CD4-positive, alpha-beta T cell treated with Interleukin-21 for 1 hour (primary cell): ENCODE measurements around the gene RAB5IF.
A peak's percentile ranks its signal among the peaks of the same experiment; 100 is the strongest.
"Not testable (repeated sequence)": the region's sequence is repeated elsewhere in the genome, so short reads cannot be mapped to it uniquely, and the experiment has no call there.

Experiments
- DNase-seq: peaks from one replicate; pipeline ENCODE4 v3.0.0-alpha.2; 2020

The RAB5IF gene

DNA sequence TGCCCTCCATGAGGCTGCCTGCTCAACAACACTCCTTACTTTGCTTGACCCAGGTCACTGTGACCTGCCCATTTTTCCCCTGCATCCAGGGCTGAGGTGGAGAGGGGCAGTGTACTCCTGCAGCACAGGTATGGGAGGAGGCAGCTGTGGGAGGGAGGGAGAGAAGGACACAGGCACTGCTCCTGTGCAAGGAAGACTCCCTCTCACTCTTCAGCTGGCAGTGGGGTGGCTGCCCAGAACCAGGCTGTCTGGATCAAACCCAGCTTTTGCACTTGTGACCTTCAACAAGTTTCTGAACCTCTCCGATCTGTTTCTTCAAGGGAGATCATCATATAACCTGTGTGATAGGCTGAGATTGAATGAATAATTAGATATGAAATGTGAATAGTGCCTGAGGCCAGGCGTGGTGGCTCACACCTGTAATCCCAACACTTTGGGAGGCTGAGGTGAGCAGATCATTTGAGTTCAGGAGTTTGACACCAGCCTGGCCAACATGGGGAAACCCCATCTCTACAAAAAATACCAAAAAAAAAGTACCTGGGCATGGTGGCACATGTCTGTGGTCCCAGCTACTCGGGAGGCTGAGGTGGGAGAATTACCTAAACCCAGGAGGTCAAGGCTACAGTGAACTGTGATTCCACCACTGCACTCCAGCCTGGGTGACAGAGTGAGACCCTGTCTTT is 18.1 kb upstream of the RAB5IF start:
- no peak for DNase-seq

DNA sequence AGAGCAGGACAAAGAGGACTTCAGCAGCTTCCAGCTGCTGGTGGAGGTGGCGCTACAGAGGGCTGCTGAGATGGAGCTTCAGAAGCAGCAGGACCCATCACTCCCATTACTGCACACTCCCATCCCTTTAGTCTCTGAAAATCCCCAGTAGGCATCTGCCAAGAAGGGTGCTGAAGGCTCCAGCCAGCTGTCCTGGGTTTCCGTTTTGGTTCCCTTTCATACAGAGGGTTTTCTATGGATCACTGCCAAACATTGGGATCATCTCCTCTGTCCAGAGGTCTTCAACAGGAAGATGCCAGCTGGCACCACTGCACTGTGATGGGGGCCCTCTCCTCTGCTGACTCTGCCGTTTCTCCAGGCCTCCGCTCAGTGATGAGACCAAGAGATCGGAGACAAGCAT is 14.3 kb upstream of the RAB5IF start:
- no peak for DNase-seq

DNA sequence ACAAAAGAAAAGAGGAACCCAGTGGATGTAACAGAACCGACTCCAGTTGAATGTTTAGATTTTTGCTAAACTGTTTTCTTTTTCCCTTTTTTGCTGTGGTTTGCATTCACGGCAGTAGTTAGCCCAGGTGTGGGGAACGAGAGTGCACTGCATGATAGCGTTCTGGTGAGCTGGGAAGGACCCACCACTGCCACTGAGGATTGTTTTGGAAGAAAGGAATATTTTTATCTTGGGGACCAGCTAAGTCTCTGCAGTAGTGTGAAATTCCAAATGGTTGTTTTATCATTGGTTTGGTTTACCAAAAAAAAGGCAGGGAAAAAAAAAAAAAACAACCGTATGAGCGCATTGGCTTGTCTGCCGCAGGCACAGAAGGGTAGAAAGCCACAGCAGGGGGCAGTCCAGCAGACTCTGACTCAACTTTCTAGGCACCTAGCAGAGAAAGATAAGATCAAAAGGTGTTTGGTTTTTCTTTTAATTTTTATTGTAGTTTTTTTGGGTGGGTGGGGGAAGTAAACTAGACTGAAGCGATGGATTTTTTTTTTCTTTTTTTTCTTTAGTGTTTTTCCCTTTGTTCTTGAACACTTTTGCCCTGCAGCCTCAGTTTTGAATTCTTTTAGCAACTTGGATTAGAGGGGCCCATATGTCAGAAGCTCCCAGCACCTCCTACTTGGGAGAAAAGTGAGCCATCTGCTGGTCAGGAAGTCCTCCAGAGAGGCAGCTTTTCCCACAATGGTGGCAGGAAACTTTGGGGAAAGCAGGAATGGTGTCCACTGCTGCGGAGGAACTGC is 13.5 kb upstream of the RAB5IF start:
- DNase-seq, result peak; percentile 74

DNA sequence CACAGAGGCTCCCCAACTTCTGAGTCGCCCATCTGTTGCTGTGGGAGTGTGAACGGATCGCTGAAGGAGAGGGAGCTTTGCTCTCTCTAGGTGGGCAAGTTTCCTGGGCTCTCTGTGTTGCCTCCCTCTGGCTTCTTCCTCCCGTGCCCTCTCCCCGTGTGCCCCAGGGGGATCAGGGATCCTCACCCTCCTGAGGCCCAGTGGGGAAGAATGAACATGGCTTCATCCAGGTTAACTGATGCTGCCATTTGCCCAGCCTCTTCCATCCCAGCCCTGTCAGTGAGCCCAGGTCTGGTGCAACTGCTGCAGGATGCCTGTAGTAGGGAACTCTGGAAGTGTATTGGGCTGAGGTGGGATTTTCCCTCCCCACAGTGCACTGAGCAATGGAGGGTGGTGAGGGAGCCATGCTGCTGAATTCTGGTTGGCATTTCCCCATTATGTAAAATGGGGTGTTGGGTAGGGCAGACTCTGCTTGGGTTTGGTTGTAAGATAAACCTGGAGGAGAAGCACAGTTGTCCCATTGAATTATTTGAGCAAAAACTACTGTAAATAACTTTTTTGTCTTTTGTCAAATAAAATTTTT is 12.1 kb upstream of the RAB5IF start:
- DNase-seq, result no peak

DNA sequence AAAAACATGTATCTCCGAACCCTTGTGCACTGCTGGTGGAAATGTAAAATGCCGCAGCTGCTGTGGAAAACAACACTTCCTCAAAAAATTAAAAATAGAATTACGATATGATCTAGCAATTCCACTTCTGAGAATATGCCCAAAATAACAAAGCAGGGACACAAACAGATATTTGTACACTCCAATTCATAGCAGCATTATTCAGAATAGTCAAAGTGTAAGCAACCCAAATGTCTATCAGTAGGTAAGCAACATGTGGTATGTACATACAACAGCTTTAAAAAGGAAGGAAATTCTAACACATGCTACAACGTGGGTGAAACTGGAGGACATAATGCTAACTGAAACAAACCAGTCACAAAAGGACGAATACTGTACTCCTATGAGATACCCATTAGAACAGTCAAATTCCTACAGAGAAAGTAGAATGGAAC is 5.7 kb upstream of the RAB5IF start:
- DNase-seq, result no peak

DNA sequence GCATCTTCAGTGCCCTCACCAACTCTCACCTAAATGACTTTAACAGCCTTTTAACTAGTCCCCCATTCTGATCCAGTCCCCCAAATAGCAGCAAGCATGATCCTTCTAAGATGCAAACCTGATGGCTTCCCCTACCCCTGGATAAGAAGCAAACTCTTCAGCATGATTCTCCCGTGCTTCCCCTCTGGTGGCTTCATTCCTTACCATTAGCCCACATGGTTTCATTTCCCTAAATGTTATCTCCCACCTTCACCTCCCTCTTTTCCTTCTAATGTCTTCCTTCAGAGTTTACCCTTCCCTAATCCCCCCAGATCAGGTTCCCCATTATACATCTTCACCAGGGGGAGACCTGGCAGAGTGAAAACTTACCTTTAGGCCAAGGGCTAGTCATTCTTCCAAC is 4.0 kb upstream of the RAB5IF start:
- no peak for DNase-seq

DNA sequence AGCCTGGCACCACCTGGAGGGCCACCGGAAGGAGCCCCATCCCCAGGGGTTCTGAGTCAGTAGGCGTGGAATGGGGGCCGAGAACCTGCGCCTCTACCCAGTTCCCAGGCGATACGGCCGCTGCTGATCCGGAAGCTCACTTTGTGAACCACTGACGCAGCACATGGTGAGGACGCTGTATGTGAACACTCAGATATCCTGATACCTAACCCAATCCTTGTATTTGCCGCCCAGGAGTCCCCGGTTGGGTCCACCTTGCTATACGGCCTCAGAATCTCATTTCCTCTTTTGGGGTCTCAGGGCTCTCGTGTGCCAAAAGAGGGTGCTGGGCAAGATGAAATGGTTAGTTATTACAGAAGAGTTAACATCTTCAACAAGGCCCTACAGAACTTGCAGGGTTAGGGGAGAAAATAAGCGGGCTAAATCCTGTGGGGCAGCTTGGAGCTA is 604 bp upstream of the RAB5IF start:
- DNase-seq, result peak; percentile 68

DNA sequence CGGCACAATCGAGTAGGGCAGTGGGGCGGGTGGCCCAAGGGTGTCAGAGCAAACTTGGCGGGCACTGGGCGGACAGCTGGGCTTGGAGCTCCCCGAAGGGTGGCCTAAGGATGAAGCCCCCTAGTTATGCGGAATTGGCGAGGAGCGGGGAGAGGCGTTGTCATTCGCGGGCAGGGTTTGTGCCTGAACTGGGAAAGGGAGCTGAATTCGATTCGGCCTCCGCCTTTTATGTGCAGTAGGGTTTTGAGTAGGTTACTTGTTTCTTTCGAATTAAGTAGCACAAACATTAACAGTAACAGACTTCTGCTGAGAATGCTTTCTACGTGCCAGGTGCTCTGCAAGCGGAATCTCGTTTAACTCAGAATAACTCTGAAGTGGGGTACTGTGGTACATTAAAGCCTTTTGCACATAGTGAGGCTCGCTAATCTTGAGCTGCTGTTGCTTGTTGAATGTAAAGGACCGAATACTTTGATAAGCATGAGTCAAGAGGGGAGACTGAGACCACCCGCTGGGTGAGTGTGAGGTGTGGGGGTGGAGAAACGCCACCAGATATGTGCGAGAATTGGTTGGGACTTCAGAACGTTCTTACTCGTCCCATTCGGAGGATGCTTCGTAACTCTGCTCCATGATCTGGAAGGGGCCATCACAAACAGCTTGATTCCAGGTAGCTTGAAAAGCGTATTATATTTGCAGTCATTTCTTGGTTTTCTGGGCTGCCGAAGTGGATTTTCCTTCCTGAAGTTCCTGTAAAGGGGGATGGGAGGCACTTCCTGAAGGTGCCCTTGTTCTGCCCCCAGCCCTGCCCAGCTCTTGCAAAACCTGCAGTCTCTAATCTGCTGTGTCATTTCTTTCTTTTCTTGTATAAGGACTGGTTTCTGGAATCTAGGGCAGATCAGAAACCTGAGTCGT is 833 bp downstream of the RAB5IF start:
- DNase-seq, result no peak

DNA sequence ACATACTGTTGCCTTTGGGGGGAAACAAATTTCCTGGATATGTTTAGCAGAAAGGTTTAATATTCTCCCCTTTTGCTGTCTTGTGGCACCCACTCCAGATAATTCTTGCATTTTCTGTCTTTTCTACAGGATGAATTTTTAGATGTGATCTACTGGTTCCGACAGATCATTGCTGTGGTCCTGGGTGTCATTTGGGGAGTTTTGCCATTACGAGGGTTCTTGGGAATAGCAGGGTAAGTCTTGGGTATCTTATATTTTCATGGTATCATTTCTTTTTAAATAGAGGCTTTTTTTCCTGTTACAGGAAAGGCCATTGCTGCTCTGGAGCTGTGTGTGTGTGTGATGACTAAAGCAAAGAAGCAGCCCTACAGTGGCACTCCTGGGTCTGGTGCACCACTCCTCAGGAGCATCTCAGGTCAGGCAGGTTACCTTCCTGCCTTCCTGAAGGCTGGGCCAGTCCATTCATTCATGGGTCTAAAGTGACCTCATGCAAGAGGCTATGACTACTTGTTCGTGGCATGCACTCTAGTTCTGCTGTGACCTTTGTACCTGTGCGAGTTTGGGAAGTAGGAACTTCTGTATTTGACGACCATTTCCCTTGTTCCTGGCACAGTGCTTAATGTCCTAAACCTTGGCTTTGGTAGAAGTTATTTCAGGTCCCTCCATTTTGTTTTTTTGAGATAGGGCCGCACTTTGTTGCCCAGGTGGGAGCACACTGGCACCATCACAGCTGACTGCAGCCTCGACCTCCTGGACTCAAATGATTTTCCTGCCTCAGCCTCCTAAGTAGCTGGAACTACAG is 2.2 kb downstream of the RAB5IF start:
- DNase-seq, result no peak

DNA sequence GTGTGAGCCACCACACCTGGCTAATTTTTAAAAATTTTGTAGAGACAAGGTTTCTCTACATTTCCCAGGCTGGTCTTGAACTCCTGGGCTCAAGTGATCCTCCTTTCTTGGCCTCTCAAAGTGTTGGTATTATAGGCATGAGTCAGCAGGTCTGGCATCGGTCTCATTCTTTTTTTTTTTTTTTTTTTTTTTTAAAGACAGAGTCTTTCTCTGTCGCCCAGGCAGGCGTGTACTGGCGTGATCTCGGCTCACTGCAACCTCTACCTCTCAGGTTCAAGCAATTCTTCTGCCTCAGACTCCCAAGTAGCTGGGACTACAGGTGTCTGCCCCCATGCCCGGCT is 2.8 kb downstream of the RAB5IF start:
- not testable (repeated sequence) for DNase-seq

DNA sequence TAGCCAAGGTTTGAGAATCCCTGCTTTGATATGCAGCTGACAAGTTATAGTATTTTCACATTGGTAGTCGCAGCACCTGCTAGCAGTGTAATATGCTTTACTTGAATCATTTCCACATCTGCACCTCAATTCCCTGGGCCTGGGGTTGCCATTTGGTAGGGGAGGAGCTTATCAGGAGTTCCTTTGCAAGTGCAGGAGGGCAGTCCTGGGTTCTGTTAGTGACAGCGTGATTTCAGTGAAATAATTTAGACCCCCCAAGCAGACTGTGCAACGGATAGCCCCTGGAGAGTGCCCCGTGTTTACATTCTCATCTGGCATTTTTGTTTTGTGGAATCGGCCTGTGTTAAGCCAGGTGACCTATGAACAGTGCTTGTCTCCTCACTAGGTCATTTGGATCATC is 6.0 kb downstream of the RAB5IF start:
- no peak for DNase-seq

DNA sequence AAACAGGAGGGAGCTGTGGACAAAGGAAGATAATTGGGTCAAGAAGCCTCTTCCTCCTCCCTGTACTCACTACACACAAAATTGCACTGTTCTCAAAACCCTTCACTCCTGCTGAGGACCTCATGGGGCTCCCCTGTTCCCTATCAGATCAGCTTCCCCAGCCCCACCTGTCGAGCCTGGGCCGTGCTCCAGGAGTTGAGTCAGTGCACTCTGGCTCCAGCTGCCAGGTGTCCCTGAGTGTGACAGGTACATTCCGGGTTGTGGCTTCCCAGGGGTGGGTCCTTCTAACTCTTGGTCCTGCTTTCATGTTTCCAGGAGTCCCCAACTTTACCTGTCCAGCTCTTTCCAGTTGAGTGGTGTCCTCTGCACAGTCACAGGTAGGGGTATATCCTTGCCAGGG is 8.4 kb downstream of the RAB5IF start:
- no peak for DNase-seq

DNA sequence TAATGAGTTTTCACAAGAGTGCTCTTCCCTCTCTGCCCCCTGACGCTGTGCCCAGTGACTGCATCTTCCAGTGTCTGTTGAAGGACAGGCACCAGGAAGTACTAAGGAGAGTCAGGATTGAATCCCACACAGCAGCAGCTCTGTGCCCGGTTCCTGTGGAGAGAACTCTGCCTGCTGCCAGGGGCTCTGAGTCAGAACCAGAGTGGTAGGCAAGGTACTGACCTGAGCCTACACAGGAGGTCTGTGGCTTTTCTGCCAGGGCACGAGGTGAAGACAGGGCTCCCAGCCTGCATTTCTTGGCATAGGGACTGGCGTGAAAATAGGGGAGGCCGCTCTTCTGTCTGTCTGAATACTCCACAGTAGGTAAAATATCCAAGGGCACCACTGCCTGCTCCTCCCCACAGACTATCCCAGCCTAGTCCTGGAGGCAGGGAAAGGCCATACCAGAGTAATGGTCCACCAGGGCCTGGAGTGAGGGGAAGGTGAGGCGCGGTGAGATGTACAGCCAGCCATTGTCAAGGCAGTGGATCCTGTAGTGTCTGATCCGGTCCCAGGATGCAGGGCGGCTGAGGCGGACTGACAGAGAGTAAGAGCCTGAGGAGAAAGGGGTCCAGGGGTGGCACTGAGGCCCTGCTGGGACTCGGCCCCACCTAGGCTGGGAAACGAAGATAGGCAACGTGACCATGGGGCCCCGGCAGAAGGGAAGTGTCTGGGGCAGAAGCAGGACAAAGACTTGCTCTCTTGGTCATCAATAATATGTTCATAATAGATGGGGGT is 9.4 kb downstream of the RAB5IF start:
- DNase-seq, result no peak

DNA sequence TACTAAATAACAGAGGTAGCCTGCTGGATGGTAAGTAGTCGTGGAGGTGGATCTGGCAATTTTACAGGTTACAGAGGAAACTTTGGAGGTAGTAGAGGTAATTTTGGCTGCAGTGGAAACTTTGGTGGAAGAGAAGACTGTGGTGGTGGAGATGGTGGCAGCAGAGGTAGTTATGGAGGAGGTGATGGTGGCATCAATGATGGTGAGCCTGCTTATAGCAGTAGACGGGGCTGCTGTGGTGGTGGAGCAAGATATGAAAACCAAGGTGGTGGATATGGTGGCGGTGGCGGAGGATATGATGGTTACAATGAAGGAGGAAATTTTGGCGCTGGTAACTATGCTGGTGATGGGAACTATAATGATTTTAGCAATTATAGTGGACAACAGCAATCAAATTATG is 15.3 kb downstream of the RAB5IF start:
- no peak for DNase-seq

DNA sequence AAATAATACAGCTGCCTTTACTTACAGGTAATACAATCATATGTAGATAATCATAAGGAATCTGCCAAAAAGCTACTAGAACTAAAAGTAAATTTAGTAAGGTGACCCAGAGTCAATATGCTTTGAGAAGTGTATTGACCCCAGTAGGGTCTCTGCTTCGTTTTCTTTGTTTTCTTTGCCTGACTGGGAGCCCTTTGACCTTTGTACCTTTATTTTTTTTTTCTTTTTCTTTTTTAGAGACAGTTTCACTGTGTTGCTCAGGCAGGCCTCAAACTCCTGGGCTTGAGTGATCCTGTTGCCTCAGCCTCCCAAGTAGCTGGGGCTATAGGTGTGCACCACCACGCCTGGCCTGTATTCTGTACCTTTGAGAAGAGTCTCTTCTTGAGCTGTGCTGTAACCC is 17.9 kb downstream of the RAB5IF start:
- no peak for DNase-seq

DNA sequence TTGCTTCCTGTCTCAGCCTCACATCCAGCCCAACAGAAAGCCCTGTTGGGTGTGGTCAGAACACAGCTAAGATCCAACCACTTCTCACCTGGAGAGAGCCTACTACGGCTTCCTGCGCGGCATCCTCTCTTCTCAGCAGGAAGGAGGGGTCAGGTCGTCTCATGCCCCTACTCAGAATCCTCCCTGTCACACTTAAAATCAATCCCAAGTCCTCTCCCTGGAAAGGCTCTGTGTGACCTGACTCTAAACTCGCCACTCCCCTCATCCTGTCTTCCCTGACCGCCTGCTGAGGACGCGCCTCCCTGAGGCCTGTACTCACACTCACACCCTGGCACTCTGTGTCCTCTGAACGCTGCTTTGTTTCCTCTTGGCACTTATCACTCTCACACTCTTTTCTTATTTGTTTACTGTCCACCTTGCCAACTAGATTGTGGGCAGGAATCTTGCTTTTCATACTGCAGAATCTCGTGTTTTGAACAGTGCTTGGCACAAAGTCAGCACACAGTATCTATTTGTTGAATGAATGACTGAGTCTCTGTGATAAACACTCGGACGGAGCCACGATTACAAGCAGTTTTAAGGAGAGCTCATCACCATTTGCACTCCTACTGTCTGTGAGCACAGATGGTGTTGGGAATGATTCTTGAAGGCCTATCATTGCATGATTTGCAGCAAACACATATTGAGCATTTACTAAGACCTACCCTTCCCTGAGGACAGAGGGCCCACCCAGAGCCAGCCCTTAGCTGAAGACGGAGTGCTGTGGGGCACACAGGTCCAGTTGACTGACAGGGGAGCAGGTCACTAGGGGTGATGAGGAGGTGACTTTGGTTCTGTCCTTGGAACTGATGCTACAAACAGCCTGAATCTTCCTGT is 18.7 kb downstream of the RAB5IF start:
- DNase-seq, result no peak

DNA sequence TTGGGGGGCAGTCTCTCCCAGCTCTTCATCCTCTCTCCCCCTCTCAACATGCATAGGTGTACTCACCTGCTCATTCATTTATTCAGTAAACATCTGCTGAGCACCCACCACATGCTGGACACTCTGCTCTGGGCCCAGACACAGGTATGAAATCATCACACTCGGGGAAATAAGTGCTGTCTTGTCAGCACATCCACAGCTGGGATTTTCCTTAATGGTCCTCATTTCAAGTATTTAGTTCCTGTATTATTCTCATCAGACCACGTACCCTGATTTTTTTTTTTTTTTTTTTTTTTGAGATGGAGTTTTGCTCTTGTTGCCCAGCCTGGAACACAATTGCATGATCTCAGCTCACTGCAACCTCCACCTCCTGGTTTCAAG is 19.4 kb downstream of the RAB5IF start:
- no peak for DNase-seq

DNA sequence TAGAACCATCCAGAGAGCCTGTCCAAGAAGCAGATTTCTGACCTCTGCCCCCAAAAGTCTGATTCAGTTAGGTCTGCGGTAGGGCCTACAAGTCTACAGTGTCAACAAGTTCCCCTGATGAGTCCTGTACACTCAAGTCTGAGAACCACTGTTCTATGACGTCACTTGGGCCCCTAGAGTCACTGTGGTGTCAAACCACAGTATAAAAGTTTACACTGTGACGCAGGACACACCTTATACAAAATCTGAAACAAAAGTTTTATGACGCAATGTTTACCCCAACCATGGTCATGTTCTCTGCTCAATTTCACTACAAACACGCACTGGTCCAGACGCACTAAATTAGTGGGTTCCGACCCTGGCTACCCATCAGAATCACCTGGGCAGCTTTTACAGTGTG is 22.5 kb downstream of the RAB5IF start:
- DNase-seq, result peak; percentile 59

DNA sequence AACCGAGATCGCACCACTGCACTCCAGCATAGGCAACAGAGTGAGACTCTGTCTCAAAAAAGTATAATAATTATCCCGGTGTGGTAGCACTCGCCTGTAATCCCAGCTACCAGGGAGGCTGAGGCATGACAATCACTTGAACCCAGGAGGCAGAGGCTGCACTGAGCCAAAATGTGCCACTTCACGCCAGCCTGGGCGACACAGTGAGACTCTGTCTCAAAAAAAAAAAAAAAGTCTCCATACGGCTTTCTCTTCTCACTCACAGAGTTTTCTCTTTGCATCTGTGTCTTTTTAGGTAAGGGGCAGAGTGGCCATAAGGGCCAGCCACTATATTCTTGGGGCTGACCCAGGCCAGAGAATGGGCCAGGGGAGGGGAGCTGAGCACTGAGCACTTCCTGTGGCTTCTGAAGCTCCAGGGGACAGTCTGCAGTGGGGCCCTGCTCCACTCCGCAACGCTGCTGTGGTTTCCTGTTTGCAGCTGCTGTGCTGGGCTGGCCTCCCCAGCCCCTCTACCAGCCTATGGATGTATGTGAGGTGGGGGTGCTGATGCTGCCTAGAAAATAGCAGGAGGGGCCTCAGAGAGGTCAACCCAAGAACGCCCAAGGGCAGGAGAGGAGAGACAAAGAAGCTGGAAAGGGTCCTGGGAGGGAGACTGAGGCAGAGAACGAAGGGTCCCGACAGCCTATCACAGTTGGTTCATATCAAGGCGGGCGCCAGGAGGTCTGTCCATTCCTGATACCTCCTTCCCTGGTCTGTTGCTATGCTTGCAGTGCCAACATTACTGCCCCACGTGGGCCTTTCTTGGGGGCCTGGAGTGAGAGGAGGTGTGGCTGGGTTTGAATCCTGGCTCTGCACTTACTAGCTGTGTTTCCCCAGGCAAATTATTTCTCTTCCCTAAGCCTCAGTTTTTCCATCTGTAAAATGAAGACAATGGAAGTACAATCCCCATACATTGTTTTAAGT is 24.4 kb downstream of the RAB5IF start:
- DNase-seq, result peak; percentile 56
